GM19395 (cell line): ENCODE data around the gene CLK2.
"Not testable (repeated sequence)": the region's sequence is repeated elsewhere in the genome, so short reads cannot be mapped to it uniquely, and the experiment has no call there.

Experiments used
- ATAC-seq: cut with Tn5 transposase; IDR thresholded peaks from one replicate; pipeline ENCODE4 v1.9.1; 2021; ENCODE audit warnings: mild to moderate bottlenecking, moderate library complexity; ENCODE audit not compliant: unreplicated experiment

The CLK2 gene

GRCh38 chr1:155297384-155297783 lies 24.1 kb upstream of the CLK2 start:
- no peak for ATAC-seq

- ATAC-seq: no peak
Observed at GRCh38 chr1:155296661-155297060, 23.4 kb upstream of the CLK2 start.

- no peak for ATAC-seq
Observed at GRCh38 chr1:155295942-155296267, 22.6 kb upstream of the CLK2 start.

- no peak for ATAC-seq
Observed at GRCh38 chr1:155295183-155295941, 22.1 kb upstream of the CLK2 start.

GRCh38 chr1:155294520-155295182 lies 21.3 kb upstream of the CLK2 start:
- no peak for ATAC-seq

GRCh38 chr1:155293086-155293749 lies 19.9 kb upstream of the CLK2 start:
- ATAC-seq: no peak

- ATAC-seq: not testable (repeated sequence)
Observed at GRCh38 chr1:155291006-155291405, 17.7 kb upstream of the CLK2 start.

GRCh38 chr1:155287987-155288543 lies 14.8 kb upstream of the CLK2 start:
- ATAC-seq: no peak

GRCh38 chr1:155286544-155286943 lies 13.2 kb upstream of the CLK2 start:
- no peak for ATAC-seq

- no peak for ATAC-seq
Observed at GRCh38 chr1:155285631-155286044, 12.3 kb upstream of the CLK2 start.

GRCh38 chr1:155285063-155285462 lies 11.8 kb upstream of the CLK2 start:
- ATAC-seq: no peak

GRCh38 chr1:155284476-155284875 lies 11.2 kb upstream of the CLK2 start:
- no peak for ATAC-seq

- no peak for ATAC-seq
Observed at GRCh38 chr1:155282488-155283091, 9.3 kb upstream of the CLK2 start.

GRCh38 chr1:155279268-155279667 lies 6.0 kb upstream of the CLK2 start:
- ATAC-seq: no peak

- no peak for ATAC-seq
Observed at GRCh38 chr1:155278689-155279160, 5.4 kb upstream of the CLK2 start.

GRCh38 chr1:155277902-155278688 lies 4.8 kb upstream of the CLK2 start:
- ATAC-seq: no peak

GRCh38 chr1:155277070-155277901 lies 4.0 kb upstream of the CLK2 start, which contains the start of gene HCN3:
Gene HCN3, plus strand, starts transcription at chr1:155277463. Its CDS starts 128 bp downstream, at chr1:155277591.
- peak; percentile 64 for ATAC-seq

GRCh38 chr1:155272466-155273342 lies 600 bp downstream of the CLK2 start:
- ATAC-seq: peak; percentile 32
